Measurements from ENCODE around the gene NME9. TPM values are rescaled to one million over a fixed set of nuclear protein-coding genes. Genes with fewer than 3 reads are reported as not detected.

The NME9 gene
- total and polyA plus RNA-seq, 2 donors (not counting 1 experiment from before 2014, with no cell fraction given) = not detected

DNA sequence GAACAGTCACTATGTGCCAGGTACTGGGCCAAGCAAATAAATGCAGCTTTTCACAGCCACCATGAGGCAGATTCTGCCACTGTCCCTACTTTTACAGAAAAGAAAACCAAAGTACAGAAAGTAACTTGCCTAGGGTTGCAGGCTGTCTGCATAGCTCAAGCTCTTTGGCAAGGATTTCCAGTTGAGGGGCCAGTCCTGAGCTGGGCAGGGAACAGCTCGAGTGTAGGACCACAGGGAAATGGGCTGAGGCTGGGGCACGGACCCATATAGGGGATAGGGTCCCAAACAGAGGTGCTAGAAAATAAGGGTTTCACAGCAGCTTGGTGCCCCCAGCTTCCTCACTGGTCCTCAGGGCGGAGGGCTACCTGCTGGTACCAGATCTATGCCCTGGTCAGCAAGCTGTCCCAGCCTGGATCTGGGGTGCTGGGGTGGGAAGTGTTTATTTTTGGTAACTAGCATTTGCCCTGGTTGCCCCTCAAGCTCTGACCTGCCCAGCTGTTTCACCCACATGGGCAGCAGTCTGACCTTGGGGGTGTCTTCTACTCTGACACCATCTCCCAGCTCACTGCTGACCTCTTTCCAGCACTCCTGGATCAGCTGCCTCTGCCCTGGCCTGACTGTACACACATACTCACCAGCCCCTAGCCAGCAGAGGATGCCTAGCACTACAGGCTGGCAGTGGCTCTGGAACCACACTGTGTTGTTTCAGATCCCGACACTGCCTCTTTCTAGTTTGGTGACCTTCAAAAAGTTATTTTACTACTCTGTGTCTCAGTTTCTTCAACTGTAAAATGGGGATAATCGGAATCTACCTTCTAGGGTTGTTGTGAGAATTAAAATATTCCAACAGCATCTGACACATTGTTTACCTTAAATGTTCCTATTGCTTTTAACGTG is 35.0 kb upstream of the NME9 start:
- Histone ChIP-seq H3K9me3 (ENCODE audit: control insufficient read depth, insufficient read depth, low read depth, low read length) (no peaks in the 10 kb centered on the region), H2AFZ (ENCODE audit: low read length) (no peak overlapping the region), H3K79me2 (ENCODE audit: control insufficient read depth, insufficient read depth, low read length) (no peaks in the 10 kb centered on the region), H3K4me1 (ENCODE audit: control insufficient read depth, extremely low read depth, insufficient read depth, low read length) (no peaks in the 10 kb centered on the region), H3K27ac (ENCODE audit: insufficient read depth, low read length) (no peak overlapping the region), H3K9ac (ENCODE audit: insufficient read depth, low read length) (no peak overlapping the region), H3K4me3 (replicated peaks in 1 of 4; ENCODE audit: control extremely low read depth in 1 of 4, insufficient read depth in 1 of 4, low read depth in 3 of 4, low read length in 4 of 4) (no peak overlapping the region), H4K20me1 (ENCODE audit: control insufficient read depth, extremely low read depth, insufficient read depth, low read length) (peaks cover 1% of the 10 kb centered on the region), H3K36me3 (ENCODE audit: control insufficient read depth, insufficient read depth, low read length) (no peaks in the 10 kb centered on the region), H3K27me3 (ENCODE audit: control insufficient read depth, insufficient read depth, low read length) (no peaks in the 10 kb centered on the region), H3K4me2 (ENCODE audit: extremely low read depth, insufficient read depth, low read length) (no peak overlapping the region)
- TF ChIP-seq, protein P1, sequence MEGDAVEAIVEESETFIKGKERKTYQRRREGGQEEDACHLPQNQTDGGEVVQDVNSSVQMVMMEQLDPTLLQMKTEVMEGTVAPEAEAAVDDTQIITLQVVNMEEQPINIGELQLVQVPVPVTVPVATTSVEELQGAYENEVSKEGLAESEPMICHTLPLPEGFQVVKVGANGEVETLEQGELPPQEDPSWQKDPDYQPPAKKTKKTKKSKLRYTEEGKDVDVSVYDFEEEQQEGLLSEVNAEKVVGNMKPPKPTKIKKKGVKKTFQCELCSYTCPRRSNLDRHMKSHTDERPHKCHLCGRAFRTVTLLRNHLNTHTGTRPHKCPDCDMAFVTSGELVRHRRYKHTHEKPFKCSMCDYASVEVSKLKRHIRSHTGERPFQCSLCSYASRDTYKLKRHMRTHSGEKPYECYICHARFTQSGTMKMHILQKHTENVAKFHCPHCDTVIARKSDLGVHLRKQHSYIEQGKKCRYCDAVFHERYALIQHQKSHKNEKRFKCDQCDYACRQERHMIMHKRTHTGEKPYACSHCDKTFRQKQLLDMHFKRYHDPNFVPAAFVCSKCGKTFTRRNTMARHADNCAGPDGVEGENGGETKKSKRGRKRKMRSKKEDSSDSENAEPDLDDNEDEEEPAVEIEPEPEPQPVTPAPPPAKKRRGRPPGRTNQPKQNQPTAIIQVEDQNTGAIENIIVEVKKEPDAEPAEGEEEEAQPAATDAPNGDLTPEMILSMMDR (conservative IDR thresholded peaks at IDR 0.05 in 1 of 2, IDR thresholded peaks at IDR 0.05 in 1 of 2; ENCODE audit: low read depth in 1 of 2, low read length in 2 of 2) = no peak
- TF ChIP-seq EZH2 (IDR thresholded peaks at IDR 0.05; ENCODE audit: low read length, missing control alignments) = no peak
- DNase-seq (ENCODE audit: low read depth in 2 of 2) = no peak

DNA sequence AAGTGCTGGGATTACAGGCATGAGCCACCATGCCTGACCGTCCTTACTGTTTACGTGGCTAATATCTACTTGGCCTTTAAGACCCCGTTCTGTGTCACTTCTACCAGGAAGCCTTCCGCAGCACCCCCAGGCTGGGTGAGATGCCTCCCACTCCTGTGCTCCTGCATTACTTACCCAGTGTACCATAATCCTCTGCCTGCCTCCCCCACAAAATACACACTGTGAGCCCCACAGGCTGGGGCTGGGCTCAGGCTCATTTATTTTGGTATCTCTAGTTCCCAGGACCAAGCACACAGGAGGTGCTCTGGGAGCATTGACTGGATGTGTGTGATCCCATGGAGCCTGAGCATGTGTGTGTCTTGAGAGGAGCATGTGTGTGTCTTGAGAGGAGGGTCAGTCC is 33.7 kb upstream of the NME9 start:
- Histone ChIP-seq H4K20me1 (ENCODE audit: control insufficient read depth, extremely low read depth, insufficient read depth, low read length) (peaks cover 1% of the 10 kb centered on the region), H3K9ac (ENCODE audit: insufficient read depth, low read length) (no peak overlapping the region), H3K27ac (ENCODE audit: insufficient read depth, low read length) (no peak overlapping the region), H2AFZ (ENCODE audit: low read length) (no peak overlapping the region), H3K4me1 (ENCODE audit: control insufficient read depth, extremely low read depth, insufficient read depth, low read length) (no peaks in the 10 kb centered on the region), H3K4me3 (replicated peaks in 1 of 4; ENCODE audit: control extremely low read depth in 1 of 4, insufficient read depth in 1 of 4, low read depth in 3 of 4, low read length in 4 of 4) (no peak overlapping the region), H3K27me3 (ENCODE audit: control insufficient read depth, insufficient read depth, low read length) (no peaks in the 10 kb centered on the region), H3K9me3 (ENCODE audit: control insufficient read depth, insufficient read depth, low read depth, low read length) (no peaks in the 10 kb centered on the region), H3K36me3 (ENCODE audit: control insufficient read depth, insufficient read depth, low read length) (no peaks in the 10 kb centered on the region), H3K4me2 (ENCODE audit: extremely low read depth, insufficient read depth, low read length) (no peak overlapping the region), H3K79me2 (ENCODE audit: control insufficient read depth, insufficient read depth, low read length) (no peaks in the 10 kb centered on the region)
- DNase-seq (ENCODE audit: low read depth in 2 of 2) = no peak
- TF ChIP-seq, protein P1 (conservative IDR thresholded peaks at IDR 0.05 in 1 of 2, IDR thresholded peaks at IDR 0.05 in 1 of 2; ENCODE audit: low read depth in 1 of 2, low read length in 2 of 2) = no peak
- no peak for TF ChIP-seq EZH2 (IDR thresholded peaks at IDR 0.05; ENCODE audit: low read length, missing control alignments)

DNA sequence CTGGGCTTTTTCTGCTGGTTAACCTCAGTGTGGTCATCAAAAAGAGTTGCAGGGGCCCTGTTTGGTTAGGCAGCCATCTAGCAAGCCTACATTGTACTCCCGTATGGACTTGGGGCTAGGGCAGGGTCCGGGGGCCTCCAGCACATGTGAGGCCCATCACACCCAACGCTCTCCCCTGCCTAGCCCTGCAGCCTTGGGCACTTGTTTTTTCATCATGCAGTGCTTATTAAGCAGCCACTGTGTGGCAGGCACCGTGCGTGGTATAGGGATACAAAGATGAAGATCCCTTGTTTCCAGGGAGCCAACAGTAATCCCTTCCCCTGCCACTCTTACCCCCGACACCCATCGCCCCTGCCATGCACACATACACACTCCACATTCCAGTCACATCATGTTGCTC is 32.9 kb upstream of the NME9 start:
- TF ChIP-seq, protein P1 (conservative IDR thresholded peaks at IDR 0.05 in 1 of 2, IDR thresholded peaks at IDR 0.05 in 1 of 2; ENCODE audit: low read depth in 1 of 2, low read length in 2 of 2) = no peak
- TF ChIP-seq EZH2 (IDR thresholded peaks at IDR 0.05; ENCODE audit: low read length, missing control alignments) = no peak
- DNase-seq (ENCODE audit: low read depth in 2 of 2) = no peak
- Histone ChIP-seq H3K4me3 (replicated peaks in 1 of 4; ENCODE audit: control extremely low read depth in 1 of 4, insufficient read depth in 1 of 4, low read depth in 3 of 4, low read length in 4 of 4) (no peak overlapping the region), H3K79me2 (ENCODE audit: control insufficient read depth, insufficient read depth, low read length) (no peaks in the 10 kb centered on the region), H2AFZ (ENCODE audit: low read length) (no peak overlapping the region), H3K9me3 (ENCODE audit: control insufficient read depth, insufficient read depth, low read depth, low read length) (no peaks in the 10 kb centered on the region), H3K9ac (ENCODE audit: insufficient read depth, low read length) (no peak overlapping the region), H3K27ac (ENCODE audit: insufficient read depth, low read length) (no peak overlapping the region), H3K4me2 (ENCODE audit: extremely low read depth, insufficient read depth, low read length) (no peak overlapping the region), H4K20me1 (ENCODE audit: control insufficient read depth, extremely low read depth, insufficient read depth, low read length) (peaks cover 1% of the 10 kb centered on the region), H3K27me3 (ENCODE audit: control insufficient read depth, insufficient read depth, low read length) (no peaks in the 10 kb centered on the region), H3K36me3 (ENCODE audit: control insufficient read depth, insufficient read depth, low read length) (no peaks in the 10 kb centered on the region), H3K4me1 (ENCODE audit: control insufficient read depth, extremely low read depth, insufficient read depth, low read length) (no peaks in the 10 kb centered on the region)
